COR-L47 (cell line): Measurements from ENCODE around the gene PHF1.
A peak's percentile ranks its signal among the peaks of the same experiment; 100 is the strongest.
"Not testable (repeated sequence)": the region's sequence is repeated elsewhere in the genome, so short reads cannot be mapped to it uniquely, and the experiment has no call there.

Experiments
- DNase-seq: peaks from one replicate; lab custom pipeline; 2025; lab: John Stamatoyannopoulos, UW

Gene PHF1

DNA sequence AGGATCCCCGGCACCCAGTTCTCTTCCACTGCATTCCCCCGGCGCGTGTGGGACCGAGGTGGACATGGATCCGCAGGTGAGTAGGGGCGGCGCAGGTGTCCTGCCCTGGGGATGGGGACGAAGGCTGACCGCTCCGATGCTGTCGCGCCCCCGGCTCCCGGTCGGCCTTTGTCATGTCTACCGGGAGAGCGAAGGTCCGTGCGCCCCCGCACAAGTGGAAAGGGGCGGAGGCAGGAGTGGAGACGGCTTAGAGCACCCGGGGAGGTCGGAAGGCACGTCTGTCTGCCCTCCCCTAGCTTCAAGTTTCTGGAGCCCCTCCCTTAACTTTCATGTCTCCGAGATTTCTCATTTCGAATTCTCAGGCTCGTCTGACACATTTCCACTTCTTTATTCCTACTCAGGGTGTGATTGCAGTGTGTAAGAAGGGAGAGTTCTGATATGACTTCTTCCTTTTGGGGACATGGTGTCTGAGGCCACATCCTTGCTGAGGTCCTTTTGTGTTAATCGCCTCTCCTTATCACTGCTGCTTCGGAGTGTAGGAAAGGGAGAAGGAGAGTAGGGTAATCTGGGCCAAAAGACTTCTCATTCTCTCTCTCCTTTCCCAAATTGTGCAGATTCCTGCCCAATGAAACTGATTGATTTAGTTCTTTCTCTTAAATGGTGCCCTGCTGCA lies 18.8 kb upstream of the PHF1 start:
- no peak for DNase-seq

DNA sequence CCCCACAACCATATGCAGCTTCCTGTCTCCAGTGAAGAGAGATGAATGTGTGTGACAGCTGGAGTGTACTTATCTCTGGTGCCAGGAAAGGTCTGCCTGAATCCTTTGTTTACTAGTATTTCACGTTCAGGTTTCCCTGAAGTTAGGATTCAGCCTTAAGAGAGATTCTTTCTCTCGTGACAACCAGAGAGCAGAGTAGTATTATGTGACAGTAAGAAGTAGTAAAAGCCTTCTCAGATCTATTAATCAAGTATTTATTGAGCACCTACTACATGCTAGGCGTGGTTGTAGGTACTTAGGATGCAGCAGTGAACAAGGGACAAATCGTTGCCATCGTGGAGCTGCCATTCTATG lies 18.2 kb upstream of the PHF1 start:
- no peak for DNase-seq

GRCh38 chr6:33392979-33393378 lies 17.8 kb upstream of the PHF1 start:
- DNase-seq, result no peak

GRCh38 chr6:33397541-33397940 lies 13.3 kb upstream of the PHF1 start:
- no peak for DNase-seq

GRCh38 chr6:33398601-33399000 lies 12.2 kb upstream of the PHF1 start:
- DNase-seq, result not testable (repeated sequence)

DNA sequence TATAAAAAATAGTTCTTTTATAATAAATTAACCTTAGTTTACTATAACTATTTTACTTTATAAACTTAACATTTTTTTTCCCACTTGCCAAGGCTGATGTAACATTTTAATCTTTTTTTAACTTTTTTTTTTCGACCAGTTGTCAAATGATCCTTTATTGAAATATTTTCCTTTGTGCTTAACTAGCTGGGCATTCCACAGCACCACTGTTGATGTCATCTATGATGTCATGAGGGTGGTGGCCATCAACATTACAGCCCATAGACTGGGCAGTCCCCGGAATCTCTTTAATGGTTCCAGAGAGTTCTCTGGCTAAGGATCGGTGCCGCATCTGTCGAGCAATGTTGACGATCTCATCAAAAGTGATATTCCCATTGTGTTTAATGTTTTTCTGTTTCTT lies 10.9 kb upstream of the PHF1 start:
- not testable (repeated sequence) for DNase-seq

DNA sequence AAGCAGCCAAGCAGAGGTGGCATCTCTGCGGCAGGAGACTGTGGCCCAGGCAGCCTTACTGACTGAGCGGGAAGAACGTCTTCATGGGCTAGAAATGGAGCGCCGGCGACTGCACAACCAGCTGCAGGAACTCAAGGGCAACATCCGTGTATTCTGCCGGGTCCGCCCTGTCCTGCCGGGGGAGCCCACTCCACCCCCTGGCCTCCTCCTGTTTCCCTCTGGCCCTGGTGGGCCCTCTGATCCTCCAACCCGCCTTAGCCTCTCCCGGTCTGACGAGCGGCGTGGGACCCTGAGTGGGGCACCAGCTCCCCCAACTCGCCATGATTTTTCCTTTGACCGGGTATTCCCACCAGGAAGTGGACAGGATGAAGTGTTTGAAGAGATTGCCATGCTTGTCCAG lies 5.9 kb upstream of the PHF1 start:
- DNase-seq, result no peak

DNA sequence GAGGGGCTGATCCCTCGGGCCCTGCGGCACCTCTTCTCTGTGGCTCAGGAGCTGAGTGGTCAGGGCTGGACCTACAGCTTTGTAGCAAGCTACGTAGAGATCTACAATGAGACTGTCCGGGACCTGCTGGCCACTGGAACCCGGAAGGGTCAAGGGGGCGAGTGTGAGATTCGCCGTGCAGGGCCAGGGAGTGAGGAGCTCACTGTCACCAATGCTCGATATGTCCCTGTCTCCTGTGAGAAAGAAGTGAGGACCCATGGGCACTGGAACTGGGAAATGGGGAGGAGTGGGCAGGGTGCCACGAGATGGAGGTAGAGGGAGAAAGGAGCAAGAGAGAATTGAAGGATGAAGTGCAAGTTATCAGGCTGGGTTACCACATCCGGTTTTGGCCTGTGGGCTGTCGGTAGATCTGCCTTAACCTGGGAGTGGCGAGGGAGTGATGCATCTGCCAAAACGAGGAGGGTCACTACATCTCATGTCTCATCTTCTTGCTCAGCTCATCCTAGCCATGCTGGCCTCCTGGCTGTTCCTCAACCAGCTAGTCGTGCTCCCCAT lies 5.4 kb upstream of the PHF1 start:
- no peak for DNase-seq

GRCh38 chr6:33406126-33406525 lies 4.7 kb upstream of the PHF1 start:
- no peak for DNase-seq

DNA sequence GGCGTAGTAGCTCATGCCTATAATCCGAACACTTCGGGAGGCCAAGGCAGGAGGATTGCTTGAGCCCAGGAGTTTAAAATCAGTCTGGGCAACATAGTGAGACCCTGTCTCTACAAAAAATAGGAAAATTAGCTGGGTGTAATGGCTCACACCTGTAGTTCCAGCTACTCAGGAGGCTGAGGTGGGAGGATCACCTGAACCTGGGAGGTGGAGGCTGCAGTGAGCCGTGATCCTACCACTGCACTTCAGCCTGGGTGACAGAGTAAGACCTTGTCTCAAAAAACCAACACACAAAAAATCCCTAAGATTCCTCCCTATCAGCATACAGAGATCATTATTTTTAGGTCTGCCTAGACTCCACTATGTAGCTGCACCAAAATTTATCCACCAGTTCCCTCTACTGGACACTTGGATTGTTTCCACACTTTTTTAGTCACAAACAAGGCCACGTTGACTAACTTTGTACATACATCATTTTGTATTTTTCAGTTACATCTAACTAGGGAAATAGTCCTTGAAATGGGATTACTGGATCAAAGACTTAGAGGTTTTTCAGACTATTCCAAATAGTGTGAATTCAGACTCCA lies 3.6 kb upstream of the PHF1 start:
- no peak for DNase-seq

- DNase-seq, result peak; percentile 100
These were observed 634 bp upstream of the PHF1 start for GRCh38 chr6:33410050-33410710.

DNA sequence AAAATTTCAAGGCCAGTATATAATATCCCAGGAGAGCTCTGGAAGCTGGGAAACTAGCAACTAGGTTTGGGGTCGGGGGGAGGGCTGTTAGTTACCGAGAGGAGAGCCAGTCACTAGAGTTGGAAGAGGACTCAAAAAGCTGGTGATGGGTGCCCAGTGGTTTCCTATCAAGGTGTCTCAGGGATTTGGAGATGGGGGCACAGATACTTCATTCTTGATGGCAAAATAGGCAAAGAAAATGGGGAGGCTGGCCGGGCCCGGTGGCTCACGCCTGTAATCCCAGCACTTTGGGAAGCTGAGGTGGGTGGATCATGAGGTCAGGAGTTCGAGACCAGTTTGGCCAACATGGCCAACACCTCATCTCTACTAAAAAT lies 805 bp downstream of the PHF1 start:
- DNase-seq, result no peak

DNA sequence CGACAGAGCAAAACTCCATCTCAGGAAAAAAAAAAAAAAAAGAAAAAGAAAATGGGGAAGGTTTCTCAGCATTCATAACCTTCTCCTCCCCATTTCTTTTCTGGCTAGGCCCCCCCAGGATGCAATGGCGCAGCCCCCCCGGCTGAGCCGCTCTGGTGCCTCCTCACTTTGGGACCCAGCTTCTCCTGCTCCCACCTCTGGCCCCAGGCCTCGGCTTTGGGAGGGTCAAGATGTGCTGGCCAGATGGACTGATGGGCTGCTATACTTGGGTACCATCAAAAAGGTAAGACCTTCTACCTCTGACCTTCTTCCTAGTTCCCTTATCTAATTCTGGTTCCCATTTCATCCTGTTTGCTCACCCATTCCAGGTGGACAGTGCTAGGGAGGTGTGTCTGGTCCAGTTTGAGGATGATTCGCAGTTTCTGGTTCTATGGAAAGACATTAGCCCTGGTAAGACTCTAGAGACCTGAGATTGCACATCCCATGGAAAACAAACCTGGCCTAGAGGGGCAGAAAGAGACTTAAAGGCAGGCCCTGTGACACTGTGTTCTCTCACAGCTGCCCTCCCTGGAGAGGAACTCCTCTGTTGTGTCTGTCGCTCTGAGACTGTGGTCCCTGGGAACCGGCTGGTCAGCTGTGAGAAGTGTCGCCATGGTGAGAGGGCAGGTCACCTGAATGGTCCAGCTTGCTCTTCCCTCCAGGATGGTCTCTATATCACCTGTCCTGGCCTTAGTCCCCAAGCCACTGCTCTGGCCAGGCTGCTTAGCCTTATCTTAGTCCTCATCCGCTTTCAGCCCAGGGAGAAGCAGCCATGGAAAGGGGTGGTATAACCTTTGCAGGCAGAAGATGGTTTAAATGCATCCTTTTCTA lies 1.6 kb downstream of the PHF1 start:
- DNase-seq, result no peak

DNA sequence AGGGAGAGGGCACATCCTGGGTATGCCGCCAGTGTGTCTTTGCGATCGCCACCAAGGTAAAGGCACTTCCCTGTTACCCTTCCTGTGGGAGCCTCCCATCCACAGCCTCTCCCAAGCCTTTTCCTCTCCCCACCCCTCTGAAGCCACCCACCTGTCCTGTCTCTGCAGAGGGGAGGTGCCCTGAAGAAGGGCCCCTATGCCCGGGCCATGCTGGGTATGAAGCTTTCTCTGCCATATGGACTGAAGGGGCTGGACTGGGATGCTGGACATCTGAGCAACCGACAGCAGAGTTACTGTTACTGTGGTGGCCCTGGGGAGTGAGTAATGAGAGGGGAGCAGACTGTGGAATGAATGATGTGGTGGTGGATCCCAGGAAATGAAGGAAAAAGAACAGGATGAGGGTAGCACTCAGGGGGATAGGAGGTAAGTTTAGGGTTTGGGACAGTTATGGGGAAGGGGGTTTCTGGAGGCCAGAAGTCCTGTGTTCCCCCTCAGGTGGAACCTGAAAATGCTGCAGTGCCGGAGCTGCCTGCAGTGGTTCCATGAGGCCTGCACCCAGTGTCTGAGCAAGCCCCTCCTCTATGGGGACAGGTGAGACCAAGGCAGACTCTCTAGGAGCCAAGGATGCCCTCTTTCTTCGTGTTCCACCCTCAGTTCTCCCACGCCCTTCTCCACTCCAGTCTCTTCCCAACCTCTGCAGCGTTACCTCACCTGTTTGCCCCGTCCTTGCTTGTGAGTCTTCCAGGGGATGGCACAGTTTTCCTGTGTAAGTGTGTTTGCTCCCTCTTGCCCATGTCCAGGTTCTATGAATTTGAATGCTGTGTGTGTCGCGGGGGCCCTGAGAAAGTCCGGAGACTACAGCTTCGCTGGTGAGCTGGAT lies 2.7 kb downstream of the PHF1 start:
- DNase-seq, result no peak

DNA sequence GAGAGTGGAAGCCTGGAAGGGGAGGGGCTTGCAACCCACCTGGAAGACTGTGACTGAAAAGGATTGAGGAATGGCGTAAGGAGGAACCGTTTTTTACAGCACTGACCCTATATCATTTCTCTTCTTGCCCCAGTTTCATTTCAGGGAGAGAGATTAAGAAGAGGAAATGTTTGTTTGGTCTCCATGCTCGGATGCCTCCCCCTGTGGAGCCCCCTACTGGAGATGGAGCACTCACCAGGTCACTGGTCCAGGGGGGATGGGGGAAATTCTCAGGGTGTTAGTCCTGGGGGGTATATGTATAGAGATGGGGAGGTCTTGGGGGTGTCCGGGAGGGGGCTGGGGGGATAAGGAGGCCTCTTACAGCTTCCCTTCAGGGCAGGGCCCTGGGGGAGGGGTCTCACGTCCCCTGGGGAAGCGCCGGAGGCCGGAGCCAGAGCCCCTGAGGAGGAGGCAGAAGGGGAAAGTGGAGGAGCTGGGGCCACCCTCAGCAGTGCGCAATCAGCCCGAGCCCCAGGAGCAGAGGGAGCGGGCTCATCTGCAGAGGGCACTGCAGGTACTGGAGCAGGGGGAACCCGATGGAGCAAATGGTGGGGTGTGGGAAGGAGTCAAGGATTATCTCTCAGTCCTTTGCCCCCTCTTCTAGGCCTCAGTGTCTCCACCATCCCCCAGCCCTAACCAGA lies 3.9 kb downstream of the PHF1 start:
- DNase-seq, result no peak

- DNase-seq, result no peak
These were observed 5.0 kb downstream of the PHF1 start for GRCh38 chr6:33415831-33416230.

GRCh38 chr6:33416386-33417127 lies 5.7 kb downstream of the PHF1 start:
- no peak for DNase-seq

- DNase-seq, result no peak
These were observed 6.5 kb downstream of the PHF1 start for GRCh38 chr6:33417128-33417902.
